SU-DHL-6 (cell line): Measurements from ENCODE around the gene LHFPL3.

Experiments used
- EZH2phosphoT487 ChIP-seq: fragments of 200-600 bp; sonication (generic), shearing (Covaris generic); conservative IDR thresholded peaks from 2 replicates; pipeline ENCODE4 v1.6.1; 2018; ENCODE audit warnings: mild to moderate bottlenecking, antibody characterized with exemption, low read length, moderate library complexity, mixed read lengths
- TF ChIP-seq, protein P1 (sequence below): fragments of 200-600 bp; sonication (generic); IDR thresholded peaks from one replicate; pipeline ENCODE4 v1.5.1; 2017; ENCODE audit warnings: antibody characterized with exemption, mild to moderate bottlenecking, low read length, moderate library complexity; ENCODE audit not compliant: insufficient read depth, poor library complexity, severe bottlenecking

DNA sequence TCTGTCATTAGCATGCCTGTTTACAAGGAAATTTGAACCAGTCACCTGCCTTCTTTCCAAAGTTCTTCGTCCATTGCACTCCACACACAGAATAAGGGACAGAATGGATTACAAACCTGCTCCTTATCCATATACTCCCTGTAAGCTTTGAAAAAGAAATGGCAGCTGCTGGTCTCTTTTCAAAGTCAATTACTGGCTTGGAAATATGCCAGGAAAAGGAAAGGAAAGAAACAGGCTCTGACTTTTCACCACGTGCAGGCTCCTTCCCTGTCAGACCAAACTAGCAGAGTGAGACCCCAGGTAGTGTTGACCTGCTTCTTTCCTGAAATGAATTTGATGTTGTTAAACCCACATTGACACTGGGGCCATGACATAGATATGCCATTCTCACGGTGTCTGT is 84.5 kb downstream of the LHFPL3 start:
- TF ChIP-seq, protein P1, sequence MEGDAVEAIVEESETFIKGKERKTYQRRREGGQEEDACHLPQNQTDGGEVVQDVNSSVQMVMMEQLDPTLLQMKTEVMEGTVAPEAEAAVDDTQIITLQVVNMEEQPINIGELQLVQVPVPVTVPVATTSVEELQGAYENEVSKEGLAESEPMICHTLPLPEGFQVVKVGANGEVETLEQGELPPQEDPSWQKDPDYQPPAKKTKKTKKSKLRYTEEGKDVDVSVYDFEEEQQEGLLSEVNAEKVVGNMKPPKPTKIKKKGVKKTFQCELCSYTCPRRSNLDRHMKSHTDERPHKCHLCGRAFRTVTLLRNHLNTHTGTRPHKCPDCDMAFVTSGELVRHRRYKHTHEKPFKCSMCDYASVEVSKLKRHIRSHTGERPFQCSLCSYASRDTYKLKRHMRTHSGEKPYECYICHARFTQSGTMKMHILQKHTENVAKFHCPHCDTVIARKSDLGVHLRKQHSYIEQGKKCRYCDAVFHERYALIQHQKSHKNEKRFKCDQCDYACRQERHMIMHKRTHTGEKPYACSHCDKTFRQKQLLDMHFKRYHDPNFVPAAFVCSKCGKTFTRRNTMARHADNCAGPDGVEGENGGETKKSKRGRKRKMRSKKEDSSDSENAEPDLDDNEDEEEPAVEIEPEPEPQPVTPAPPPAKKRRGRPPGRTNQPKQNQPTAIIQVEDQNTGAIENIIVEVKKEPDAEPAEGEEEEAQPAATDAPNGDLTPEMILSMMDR = no peak
- TF ChIP-seq EZH2phosphoT487 = no peak
